ENCODE results near the gene PSENEN. TPM values are rescaled to one million over a fixed set of nuclear protein-coding genes. Genes with fewer than 3 reads are reported as not detected.

The PSENEN gene
- total and polyA plus RNA-seq, 9 of the 15 experiments (the other 6 are each of a cell fraction or from before 2014, with no cell fraction given), result 34.5 to 299 (median 61.1) TPM

DNA sequence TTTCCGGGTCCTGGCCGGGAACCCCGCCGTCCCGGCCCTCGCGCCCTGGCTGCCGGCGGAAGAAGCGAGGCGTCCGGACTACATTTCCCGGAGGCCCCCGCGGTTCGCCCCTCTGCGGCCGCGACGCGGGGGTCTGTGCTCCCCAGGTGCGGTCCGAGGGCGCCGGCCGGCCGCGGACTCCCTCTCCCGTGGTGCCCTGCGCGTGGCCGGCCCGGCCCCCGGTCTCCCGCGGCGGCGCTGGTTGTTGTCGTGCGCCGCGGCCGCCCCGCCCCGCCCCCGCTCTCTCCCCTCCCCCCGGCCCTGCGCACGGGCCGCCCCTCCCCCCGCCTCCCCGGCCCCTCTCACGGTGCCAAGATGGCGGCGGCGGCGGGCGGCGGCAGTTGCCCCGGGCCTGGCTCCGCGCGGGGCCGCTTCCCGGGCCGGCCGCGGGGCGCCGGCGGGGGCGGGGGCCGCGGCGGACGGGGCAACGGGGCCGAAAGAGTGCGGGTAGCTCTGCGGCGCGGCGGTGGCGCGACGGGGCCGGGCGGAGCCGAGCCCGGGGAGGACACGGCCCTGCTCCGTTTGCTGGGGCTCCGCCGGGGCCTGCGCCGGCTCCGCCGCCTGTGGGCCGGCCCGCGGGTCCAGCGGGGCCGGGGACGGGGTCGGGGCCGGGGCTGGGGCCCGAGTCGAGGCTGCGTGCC, 27.6 kb upstream of the PSENEN start, which contains the start of gene KMT2B (continued):
- TF ChIP-seq, protein P1, sequence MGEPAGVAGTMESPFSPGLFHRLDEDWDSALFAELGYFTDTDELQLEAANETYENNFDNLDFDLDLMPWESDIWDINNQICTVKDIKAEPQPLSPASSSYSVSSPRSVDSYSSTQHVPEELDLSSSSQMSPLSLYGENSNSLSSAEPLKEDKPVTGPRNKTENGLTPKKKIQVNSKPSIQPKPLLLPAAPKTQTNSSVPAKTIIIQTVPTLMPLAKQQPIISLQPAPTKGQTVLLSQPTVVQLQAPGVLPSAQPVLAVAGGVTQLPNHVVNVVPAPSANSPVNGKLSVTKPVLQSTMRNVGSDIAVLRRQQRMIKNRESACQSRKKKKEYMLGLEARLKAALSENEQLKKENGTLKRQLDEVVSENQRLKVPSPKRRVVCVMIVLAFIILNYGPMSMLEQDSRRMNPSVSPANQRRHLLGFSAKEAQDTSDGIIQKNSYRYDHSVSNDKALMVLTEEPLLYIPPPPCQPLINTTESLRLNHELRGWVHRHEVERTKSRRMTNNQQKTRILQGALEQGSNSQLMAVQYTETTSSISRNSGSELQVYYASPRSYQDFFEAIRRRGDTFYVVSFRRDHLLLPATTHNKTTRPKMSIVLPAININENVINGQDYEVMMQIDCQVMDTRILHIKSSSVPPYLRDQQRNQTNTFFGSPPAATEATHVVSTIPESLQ (CRISPR knock-in tag; IDR thresholded peaks at IDR 0.05), result no peak
- no peak for TF ChIP-seq ZBED1 (IDR thresholded peaks at IDR 0.05)
- no peak for TF ChIP-seq ZNF175 (CRISPR knock-in tag; IDR thresholded peaks at IDR 0.05; ENCODE audit: low read depth)
- TF ChIP-seq GATA2 (CRISPR knock-in tag; IDR thresholded peaks at IDR 0.05), result no peak
- TF ChIP-seq, protein P2, sequence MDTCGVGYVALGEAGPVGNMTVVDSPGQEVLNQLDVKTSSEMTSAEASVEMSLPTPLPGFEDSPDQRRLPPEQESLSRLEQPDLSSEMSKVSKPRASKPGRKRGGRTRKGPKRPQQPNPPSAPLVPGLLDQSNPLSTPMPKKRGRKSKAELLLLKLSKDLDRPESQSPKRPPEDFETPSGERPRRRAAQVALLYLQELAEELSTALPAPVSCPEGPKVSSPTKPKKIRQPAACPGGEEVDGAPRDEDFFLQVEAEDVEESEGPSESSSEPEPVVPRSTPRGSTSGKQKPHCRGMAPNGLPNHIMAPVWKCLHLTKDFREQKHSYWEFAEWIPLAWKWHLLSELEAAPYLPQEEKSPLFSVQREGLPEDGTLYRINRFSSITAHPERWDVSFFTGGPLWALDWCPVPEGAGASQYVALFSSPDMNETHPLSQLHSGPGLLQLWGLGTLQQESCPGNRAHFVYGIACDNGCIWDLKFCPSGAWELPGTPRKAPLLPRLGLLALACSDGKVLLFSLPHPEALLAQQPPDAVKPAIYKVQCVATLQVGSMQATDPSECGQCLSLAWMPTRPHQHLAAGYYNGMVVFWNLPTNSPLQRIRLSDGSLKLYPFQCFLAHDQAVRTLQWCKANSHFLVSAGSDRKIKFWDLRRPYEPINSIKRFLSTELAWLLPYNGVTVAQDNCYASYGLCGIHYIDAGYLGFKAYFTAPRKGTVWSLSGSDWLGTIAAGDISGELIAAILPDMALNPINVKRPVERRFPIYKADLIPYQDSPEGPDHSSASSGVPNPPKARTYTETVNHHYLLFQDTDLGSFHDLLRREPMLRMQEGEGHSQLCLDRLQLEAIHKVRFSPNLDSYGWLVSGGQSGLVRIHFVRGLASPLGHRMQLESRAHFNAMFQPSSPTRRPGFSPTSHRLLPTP (IDR thresholded peaks at IDR 0.05; ENCODE audit: borderline replicate concordance, extremely low read depth, insufficient read length), result no peak
- no peak for TF ChIP-seq NFIC (IDR thresholded peaks at IDR 0.05)
- no peak for TF ChIP-seq KLF1 (tag; IDR thresholded peaks at IDR 0.05)
- no peak for TF ChIP-seq NR0B1 (IDR thresholded peaks at IDR 0.05; ENCODE audit: partially characterized antibody)
- 0 out of 2 replicates have a peak, but pooled peaks have one; percentile 34 for TF ChIP-seq ETV1 (tag; conservative IDR thresholded peaks at IDR 0.05; ENCODE audit: low read depth)
- TF ChIP-seq, protein P3, sequence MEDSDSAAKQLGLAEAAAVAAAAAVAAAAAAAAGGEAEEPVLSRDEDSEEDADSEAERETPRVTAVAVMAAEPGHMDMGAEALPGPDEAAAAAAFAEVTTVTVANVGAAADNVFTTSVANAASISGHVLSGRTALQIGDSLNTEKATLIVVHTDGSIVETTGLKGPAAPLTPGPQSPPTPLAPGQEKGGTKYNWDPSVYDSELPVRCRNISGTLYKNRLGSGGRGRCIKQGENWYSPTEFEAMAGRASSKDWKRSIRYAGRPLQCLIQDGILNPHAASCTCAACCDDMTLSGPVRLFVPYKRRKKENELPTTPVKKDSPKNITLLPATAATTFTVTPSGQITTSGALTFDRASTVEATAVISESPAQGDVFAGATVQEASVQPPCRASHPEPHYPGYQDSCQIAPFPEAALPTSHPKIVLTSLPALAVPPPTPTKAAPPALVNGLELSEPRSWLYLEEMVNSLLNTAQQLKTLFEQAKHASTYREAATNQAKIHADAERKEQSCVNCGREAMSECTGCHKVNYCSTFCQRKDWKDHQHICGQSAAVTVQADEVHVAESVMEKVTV (CRISPR knock-in tag; IDR thresholded peaks at IDR 0.05), result no peak
- TF ChIP-seq TCF3 (CRISPR knock-in tag; IDR thresholded peaks at IDR 0.05), result no peak
- no peak for TF ChIP-seq ZNF77 (CRISPR knock-in tag; IDR thresholded peaks at IDR 0.05)
- TF ChIP-seq ZZZ3 (IDR thresholded peaks at IDR 0.05), result no peak
- TF ChIP-seq RBM25 (IDR thresholded peaks at IDR 0.05; ENCODE audit: low read depth, low read length, severe bottlenecking), result no peak
- TF ChIP-seq, protein P4, sequence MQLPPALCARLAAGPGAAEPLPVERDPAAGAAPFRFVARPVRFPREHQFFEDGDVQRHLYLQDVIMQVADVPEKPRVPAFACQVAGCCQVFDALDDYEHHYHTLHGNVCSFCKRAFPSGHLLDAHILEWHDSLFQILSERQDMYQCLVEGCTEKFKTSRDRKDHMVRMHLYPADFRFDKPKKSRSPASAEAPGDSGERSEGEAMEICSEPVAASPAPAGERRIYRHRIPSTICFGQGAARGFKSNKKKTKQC (CRISPR knock-in tag; IDR thresholded peaks at IDR 0.05), result no peak
- TF ChIP-seq NRF1 (conservative IDR thresholded peaks at IDR 0.05 in 1 of 2, IDR thresholded peaks at IDR 0.05 in 1 of 2), result peak; percentile 64 to 66; a peak in 2 of 4 replicates
- no peak for TF ChIP-seq CBX5 (IDR thresholded peaks at IDR 0.05; ENCODE audit: borderline replicate concordance, low read depth)
- TF ChIP-seq EP400 (IDR thresholded peaks at IDR 0.05), result no peak
- TF ChIP-seq FOXK2 (conservative IDR thresholded peaks at IDR 0.05 in 1 of 2, IDR thresholded peaks at IDR 0.05 in 1 of 2; ENCODE audit: low read depth in 2 of 2), result no peak
- TF ChIP-seq ZSCAN32 (CRISPR knock-in tag; IDR thresholded peaks at IDR 0.05), result no peak
- TF ChIP-seq PYGO2 (tag; IDR thresholded peaks at IDR 0.05), result no peak
